Peyer's patch (tissue), 4 donors: ENCODE results near the gene ZNF841.

Experiments
- POLR2A ChIP-seq, 2 donors: fragments of 450-650 bp; IDR thresholded peaks; one replicate each; pipeline ENCODE4 v1.5.1; 2017; ENCODE audit warnings: antibody characterized with exemption in 2 of 2, mild to moderate bottlenecking in 2 of 2, moderate library complexity in 2 of 2
- TF ChIP-seq, protein P1 (sequence below), 6 experiments: fragments of 450-650 bp in 4 of 6; fragments of 200-600 bp in 2 of 6; sonication (generic) in 1 of 6; IDR thresholded peaks; one replicate each; pipeline ENCODE4 v1.5.1; 2017 to 2019; ENCODE audit warnings: antibody characterized with exemption in 6 of 6, mild to moderate bottlenecking in 3 of 6, moderate library complexity in 1 of 6

DNA sequence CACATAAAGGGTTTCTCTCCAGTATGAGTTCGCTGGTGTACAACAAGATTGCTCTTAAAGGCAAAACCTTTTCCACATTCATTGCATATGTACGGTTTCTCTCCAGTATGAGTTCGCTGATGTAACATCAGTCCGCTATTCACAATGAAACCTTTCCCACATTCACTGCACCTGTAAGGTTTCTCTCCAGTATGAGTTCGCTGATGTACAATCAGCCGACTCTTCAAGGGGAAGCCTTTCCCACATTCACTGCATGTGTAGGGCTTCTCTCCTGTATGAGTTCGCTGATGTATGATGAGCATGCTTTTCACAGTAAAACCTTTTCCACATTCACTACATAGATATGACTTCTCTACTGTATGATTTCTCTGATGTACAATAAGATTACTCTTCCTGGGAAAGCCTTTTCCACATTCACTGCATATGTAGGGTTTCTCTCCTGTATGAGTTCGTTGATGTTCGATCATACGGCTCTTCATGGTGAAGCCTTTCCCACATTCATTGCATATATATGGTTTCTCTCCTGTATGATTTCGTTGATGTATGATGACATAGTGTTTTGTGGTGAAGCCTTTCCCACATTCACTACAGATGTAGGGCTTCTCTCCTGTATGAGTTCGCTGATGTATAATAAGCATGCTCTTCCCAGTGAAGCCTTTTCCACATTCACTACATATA, 61.4 kb downstream of the ZNF841 start:
- TF ChIP-seq, protein P1, sequence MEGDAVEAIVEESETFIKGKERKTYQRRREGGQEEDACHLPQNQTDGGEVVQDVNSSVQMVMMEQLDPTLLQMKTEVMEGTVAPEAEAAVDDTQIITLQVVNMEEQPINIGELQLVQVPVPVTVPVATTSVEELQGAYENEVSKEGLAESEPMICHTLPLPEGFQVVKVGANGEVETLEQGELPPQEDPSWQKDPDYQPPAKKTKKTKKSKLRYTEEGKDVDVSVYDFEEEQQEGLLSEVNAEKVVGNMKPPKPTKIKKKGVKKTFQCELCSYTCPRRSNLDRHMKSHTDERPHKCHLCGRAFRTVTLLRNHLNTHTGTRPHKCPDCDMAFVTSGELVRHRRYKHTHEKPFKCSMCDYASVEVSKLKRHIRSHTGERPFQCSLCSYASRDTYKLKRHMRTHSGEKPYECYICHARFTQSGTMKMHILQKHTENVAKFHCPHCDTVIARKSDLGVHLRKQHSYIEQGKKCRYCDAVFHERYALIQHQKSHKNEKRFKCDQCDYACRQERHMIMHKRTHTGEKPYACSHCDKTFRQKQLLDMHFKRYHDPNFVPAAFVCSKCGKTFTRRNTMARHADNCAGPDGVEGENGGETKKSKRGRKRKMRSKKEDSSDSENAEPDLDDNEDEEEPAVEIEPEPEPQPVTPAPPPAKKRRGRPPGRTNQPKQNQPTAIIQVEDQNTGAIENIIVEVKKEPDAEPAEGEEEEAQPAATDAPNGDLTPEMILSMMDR (IDR thresholded peaks at IDR 0.05), result no peak
- TF ChIP-seq POLR2A (IDR thresholded peaks at IDR 0.05), result no peak
